GM19395 (cell line): ENCODE data around the gene IFT52.
A peak's percentile ranks its signal among the peaks of the same experiment; 100 is the strongest.

Experiments
- ATAC-seq: cut with Tn5 transposase; IDR thresholded peaks from one replicate; pipeline ENCODE4 v1.9.1; 2021; ENCODE audit warnings: mild to moderate bottlenecking, moderate library complexity; ENCODE audit not compliant: unreplicated experiment

IFT52 gene

GRCh38 chr20:43686820-43687219 is 96.1 kb downstream of the IFT52 start:
- ATAC-seq: no peak

DNA sequence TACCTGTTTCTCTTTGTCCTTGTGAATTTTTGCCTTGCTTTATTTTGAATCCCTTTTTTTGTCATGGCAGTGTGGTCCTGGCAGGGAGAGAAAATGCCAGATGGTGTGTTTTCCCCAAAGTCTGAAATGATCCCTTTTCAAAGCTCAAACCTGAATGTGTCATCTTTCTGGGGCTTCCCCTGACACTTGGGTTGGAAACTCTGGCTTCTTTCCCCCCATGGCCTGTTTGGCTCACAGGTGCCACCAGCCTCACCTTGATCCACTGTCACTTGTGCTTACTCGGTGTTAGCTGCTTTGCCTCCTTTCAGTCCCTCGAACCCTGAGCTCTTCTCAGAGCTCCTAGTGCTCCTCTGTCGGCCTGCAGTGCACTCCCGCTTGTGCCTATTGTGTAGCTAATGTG is 98.4 kb downstream of the IFT52 start:
- ATAC-seq: no peak

- no peak for ATAC-seq
These were observed 100.3 kb downstream of the IFT52 start for GRCh38 chr20:43690943-43691598.

- ATAC-seq: peak; percentile 69
These were observed 101.3 kb downstream of the IFT52 start for GRCh38 chr20:43691928-43692524.

DNA sequence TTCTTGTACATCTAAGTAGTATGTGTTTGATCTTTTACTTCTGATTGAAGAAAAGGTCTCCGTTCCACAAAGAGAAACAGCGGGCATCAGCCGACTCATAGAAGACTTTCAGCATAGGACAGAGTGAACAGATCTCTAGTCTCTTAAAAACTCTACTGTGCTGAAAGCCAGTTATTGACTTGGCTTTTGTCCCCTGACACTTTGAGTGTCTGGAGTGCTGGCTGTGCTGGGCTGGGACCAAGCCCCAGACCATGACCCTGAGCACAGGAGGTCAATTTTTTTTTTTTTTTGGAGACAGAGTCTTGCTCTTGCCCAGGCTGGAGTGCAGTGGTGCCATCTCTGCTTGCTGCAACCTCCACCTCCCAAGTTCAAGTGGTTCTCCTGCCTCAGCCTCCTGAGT is 104.0 kb downstream of the IFT52 start:
- ATAC-seq: no peak

DNA sequence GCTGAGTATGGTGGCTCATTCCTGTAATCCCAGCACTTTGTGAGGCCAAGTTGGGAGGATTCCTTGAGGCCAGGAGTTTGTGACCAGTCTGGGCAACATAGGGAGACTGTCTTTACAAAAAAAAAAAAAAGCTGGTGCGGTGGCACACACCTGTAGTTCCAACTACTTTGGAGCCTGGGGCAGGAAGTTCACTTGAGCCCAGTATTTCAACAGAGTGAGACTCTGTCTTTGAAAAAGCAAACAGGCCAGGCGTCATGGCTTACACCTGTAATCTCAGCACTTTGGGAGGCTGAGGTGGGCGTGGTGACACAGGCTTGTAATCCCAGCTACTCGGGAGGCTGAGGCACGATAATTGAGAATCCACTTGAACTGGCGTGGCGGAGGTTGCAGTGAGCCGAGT is 104.8 kb downstream of the IFT52 start:
- no peak for ATAC-seq
